Nephron (organoid): Measurements from ENCODE around the gene NPVF.

ENCODE experiments used
- H3K27ac Mint-ChIP-seq, 3 experiments: 2 replicates each; pipeline ENCODE4 v1.8.0; 2020; ENCODE audit warnings: mixed read lengths in 3 of 3, mild to moderate bottlenecking in 2 of 3, moderate library complexity in 1 of 3
- H3K27me3 Mint-ChIP-seq: 2 replicates; pipeline ENCODE4 v1.8.0; 2021; ENCODE audit warnings: low read depth, mild to moderate bottlenecking, moderate library complexity, mixed read lengths
- H3K36me3 Mint-ChIP-seq: 2 replicates; pipeline ENCODE4 v1.8.0; 2020; ENCODE audit warnings: low read depth, mixed read lengths
- H3K4me1 Mint-ChIP-seq: 2 replicates; pipeline ENCODE4 v1.8.0; 2020; ENCODE audit warnings: mixed read lengths
- H3K4me3 Mint-ChIP-seq, 3 experiments: 2 replicates each; pipeline ENCODE4 v1.8.0; 2020; ENCODE audit warnings: mild to moderate bottlenecking in 3 of 3, mixed read lengths in 3 of 3, moderate library complexity in 2 of 3
- H3K9me3 Mint-ChIP-seq: 2 replicates; pipeline ENCODE4 v1.8.0; 2020; ENCODE audit warnings: mixed read lengths
- TF ChIP-seq, protein P1 (sequence below), 3 experiments: fragments of 200-600 bp; sonication (generic); IDR thresholded peaks; one replicate each; pipeline ENCODE4 v1.5.0; 2021; ENCODE audit warnings: antibody characterized with exemption in 3 of 3; ENCODE audit not compliant: unreplicated experiment in 3 of 3

Gene NPVF

DNA sequence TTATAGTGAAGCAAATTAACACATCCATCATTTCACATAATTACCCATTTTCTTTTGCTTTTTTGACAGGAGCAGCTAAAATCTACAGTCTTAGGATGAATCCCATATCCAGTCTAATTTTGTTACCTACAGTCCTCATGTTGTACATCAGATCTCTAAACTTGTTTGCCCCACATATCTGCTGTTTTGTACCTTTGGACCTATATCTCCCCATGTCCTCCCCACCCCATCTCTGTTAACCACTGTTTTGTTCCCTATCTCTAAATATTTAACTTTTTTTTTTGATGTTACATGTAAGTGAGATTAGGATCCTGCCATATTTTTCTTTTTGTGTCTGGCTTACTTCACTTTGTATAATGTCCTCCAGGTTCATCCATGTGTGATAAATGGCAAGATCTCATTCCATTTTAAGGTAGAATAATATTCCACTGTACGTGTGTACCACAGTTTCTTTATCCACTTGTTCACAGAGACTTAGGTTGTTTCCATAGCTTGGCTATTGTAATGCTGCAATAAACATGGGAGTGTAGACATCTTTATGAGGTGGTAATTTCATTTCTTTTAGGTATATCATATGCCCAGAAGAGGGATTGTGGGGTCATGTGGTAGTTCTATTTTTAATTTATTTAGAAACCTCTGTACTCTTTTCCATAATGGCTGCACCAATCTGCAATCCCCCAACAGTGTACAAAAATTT is 19.6 kb downstream of the NPVF start:
- Mint-ChIP-seq H3K4me1 (no peaks in the 10 kb centered on the region), H3K4me3 (no peak overlapping the region), H3K27me3 (peaks cover 4% of the 10 kb centered on the region), H3K9me3 (peaks cover 8% of the 10 kb centered on the region), H3K27ac (no peak overlapping the region), H3K36me3 (no peaks in the 10 kb centered on the region)
- TF ChIP-seq, protein P1, sequence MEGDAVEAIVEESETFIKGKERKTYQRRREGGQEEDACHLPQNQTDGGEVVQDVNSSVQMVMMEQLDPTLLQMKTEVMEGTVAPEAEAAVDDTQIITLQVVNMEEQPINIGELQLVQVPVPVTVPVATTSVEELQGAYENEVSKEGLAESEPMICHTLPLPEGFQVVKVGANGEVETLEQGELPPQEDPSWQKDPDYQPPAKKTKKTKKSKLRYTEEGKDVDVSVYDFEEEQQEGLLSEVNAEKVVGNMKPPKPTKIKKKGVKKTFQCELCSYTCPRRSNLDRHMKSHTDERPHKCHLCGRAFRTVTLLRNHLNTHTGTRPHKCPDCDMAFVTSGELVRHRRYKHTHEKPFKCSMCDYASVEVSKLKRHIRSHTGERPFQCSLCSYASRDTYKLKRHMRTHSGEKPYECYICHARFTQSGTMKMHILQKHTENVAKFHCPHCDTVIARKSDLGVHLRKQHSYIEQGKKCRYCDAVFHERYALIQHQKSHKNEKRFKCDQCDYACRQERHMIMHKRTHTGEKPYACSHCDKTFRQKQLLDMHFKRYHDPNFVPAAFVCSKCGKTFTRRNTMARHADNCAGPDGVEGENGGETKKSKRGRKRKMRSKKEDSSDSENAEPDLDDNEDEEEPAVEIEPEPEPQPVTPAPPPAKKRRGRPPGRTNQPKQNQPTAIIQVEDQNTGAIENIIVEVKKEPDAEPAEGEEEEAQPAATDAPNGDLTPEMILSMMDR (IDR thresholded peaks at IDR 0.05; ENCODE audit: unreplicated experiment in 3 of 3): no peak

DNA sequence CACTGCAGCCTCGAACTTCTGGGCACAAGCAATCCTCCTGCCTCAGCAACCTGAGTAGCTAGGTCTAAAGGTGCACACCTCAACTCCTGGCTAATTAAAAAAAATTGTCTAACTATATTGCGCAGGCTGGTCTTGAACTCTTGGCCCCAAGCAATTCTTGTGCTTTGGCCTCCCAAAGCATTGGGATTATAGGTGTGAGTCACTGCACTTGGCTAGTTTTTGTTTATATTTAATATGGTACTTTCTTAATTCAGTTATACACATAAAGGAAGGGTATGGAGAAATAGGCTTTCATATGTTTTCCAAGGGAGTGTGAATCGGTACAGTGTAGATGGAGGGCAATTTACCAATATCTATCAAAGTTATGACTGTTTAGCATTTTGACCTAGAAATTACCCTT is 20.4 kb downstream of the NPVF start:
- no peaks in the 10 kb centered on the region for H3K36me3 Mint-ChIP-seq
- no peaks in the 10 kb centered on the region for H3K4me1 Mint-ChIP-seq
- H3K27me3 Mint-ChIP-seq: peaks cover 8% of the 10 kb centered on the region
- peaks cover 8% of the 10 kb centered on the region for H3K9me3 Mint-ChIP-seq
- H3K27ac Mint-ChIP-seq: no peak overlapping the region
- no peak overlapping the region for H3K4me3 Mint-ChIP-seq
- TF ChIP-seq, protein P1 (IDR thresholded peaks at IDR 0.05; ENCODE audit: unreplicated experiment in 3 of 3): no peak

DNA sequence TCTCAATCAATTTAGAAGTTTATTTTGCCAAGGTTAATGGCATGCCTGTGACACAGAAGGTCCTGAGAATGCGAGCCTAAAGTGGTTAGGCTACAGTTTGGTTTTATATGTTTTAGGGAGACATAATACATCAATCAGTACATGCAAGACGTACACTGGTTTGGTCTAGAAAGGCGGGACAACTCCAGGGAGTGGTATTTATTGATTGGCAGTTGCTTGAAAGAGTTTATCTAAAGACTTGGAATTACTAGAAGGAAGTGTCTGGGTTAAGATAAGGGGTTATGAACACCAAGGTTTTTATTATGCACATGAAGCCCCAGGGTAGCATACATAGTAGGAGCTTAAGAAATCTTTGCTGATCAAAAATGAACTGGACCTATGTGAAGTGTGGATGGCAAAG is 21.5 kb downstream of the NPVF start:
- Mint-ChIP-seq H3K4me1 (no peaks in the 10 kb centered on the region), H3K27ac (no peak overlapping the region), H3K27me3 (peaks cover 8% of the 10 kb centered on the region), H3K9me3 (peaks cover 6% of the 10 kb centered on the region), H3K36me3 (no peaks in the 10 kb centered on the region), H3K4me3 (no peak overlapping the region)
- TF ChIP-seq, protein P1 (IDR thresholded peaks at IDR 0.05; ENCODE audit: unreplicated experiment in 3 of 3): no peak

DNA sequence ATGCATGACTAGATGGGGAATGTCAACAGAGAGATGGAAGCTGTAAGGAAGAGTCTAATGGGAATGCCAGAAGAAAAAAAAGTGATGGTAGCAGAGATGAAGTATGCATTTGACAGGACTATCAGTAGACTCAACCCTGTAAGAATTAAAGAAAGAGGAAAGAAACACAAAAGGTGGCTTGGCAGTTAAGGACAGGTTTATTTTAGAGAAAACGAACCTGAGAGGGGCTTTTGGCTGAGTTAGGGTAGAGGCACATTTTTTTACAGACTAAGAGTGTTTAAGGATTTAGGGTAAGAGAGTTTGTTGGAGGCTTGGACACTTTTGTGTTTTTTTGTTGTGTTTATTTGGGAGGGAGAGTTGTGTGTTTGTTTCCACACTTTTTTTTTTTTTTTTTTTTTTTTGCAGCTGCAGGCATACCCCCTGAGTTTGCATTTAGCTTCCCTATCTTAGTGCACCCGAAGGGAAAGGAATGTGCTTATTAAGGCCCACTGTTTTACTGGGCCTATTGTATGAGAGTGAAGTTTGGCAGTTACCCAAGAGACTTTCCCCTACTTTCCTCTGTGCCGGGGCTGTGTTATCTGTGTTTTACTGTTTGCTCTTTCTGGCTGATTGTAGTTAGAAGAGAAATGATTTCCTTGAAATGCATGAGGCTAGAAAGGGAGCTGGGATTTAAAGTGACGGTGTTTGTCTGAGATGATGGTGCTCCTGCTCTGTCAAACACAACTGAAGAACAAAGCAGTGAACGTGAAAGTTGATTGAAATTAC is 32.0 kb downstream of the NPVF start:
- no peaks in the 10 kb centered on the region for H3K27me3 Mint-ChIP-seq
- no peak overlapping the region for H3K27ac Mint-ChIP-seq
- H3K4me3 Mint-ChIP-seq: no peak overlapping the region
- no peaks in the 10 kb centered on the region for H3K36me3 Mint-ChIP-seq
- TF ChIP-seq, protein P1 (IDR thresholded peaks at IDR 0.05; ENCODE audit: unreplicated experiment in 3 of 3): no peak
- peaks cover 7% of the 10 kb centered on the region for H3K9me3 Mint-ChIP-seq
- no peaks in the 10 kb centered on the region for H3K4me1 Mint-ChIP-seq

DNA sequence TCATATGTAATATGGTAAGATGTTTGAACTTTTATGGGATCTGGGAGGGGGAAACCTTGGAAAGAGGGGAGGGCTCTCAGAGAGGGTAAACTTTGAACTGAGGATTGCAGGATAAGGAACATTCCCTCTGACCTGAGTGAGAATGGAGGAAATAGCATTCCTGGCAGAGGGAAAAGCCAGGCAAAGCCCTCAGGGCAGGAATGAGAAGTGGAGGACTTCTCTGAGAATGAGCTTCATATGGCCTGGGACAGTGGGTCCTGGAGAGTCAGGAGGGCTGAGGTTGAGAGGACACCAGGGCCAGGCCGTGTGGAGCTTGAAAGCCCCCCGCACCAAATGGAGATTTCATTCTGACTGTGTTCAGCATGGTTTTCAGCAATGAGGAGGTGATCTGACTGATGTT is 34.2 kb downstream of the NPVF start:
- peaks cover 7% of the 10 kb centered on the region for H3K9me3 Mint-ChIP-seq
- no peak overlapping the region for H3K27ac Mint-ChIP-seq
- H3K4me3 Mint-ChIP-seq: no peak overlapping the region
- H3K36me3 Mint-ChIP-seq: no peaks in the 10 kb centered on the region
- H3K27me3 Mint-ChIP-seq: no peaks in the 10 kb centered on the region
- H3K4me1 Mint-ChIP-seq: no peaks in the 10 kb centered on the region
- TF ChIP-seq, protein P1 (IDR thresholded peaks at IDR 0.05; ENCODE audit: unreplicated experiment in 3 of 3): no peak
